ENCODE results near the gene PROM1.

- TF ChIP-seq CTCF (IDR thresholded peaks at IDR 0.05) (no peak), POLR2A (IDR thresholded peaks at IDR 0.05; ENCODE audit: low read depth) (no peak)
Measured at GRCh38 chr4:16051980-16052379, 31.8 kb downstream of the PROM1 start.
